H1 (cell line): ENCODE results near the gene MNAT1. TPM values are rescaled to one million over a fixed set of nuclear protein-coding genes. Genes with fewer than 3 reads are reported as not detected.

Experiments
- ATF3 ChIP-seq: IDR thresholded peaks from 2 replicates; pipeline ENCODE4 v1.6.1; 2011; ENCODE audit warnings: low read depth, mild to moderate bottlenecking, low read length; ENCODE audit not compliant: insufficient read depth
- EP300 ChIP-seq, 2 experiments: IDR thresholded peaks; 1 replicate in 1 of 2; 2 replicates in 1 of 2; pipeline ENCODE4 v1.6.1; 2011 to 2012; ENCODE audit warnings: low read depth in 2 of 2, low read length in 2 of 2, mild to moderate bottlenecking in 2 of 2, borderline replicate concordance in 1 of 2, inconsistent platforms in 1 of 2, moderate library complexity in 1 of 2
- HDAC2 ChIP-seq, 2 experiments: fragments of 300-600 bp in 1 of 2; sonication (generic) in 1 of 2; IDR thresholded peaks; 2 replicates each; pipeline ENCODE4 v1.6.1; 2011 to 2012; ENCODE audit warnings: low read depth in 2 of 2, low read length in 2 of 2, mild to moderate bottlenecking in 2 of 2, moderate library complexity in 2 of 2, borderline replicate concordance in 1 of 2, inconsistent platforms in 1 of 2
- polyA plus RNA-seq, 7 experiments: library from polyadenylated mRNA; depleted of rRNA in 3 of 7; stranded (reverse) in 5 of 7; unstranded in 2 of 7; fragments of >200 nt in 5 of 7; fragments of 200-250 nt in 2 of 7; gene quantifications; 1 replicate in 5 of 7; 2 replicates in 1 of 7; 4 replicates in 1 of 7; pipeline versions ENCODE4 v1.2.1 to v1.2.3, GENCODE V29; 2011 to 2013; ENCODE audit warnings: missing spikeins in 2 of 7, mixed read lengths in 2 of 7
- total RNA-seq: library from RNA; stranded (reverse); fragmentation: NEBNext Ultra II Directional; extraction: Animal tissue kit (Norgen Biotek cat#: 25700); gene quantifications from 2 replicates; pipeline ENCODE4 v1.2.1, GENCODE V29; 2021

MNAT1 gene
- total and polyA plus RNA-seq, 2 of the 8 experiments (the other 6 are each of a cell fraction or from before 2014, with no cell fraction given): 34.7 to 52.1 TPM

GRCh38 chr14:60771117-60771516 lies 36.6 kb downstream of the MNAT1 start (continued):
- TF ChIP-seq EP300 (IDR thresholded peaks at IDR 0.05; ENCODE audit: borderline replicate concordance in 1 of 2, low read depth in 2 of 2, low read length in 2 of 2) (no peak), ATF3 (no peak), HDAC2 (IDR thresholded peaks at IDR 0.05; ENCODE audit: borderline replicate concordance in 1 of 2, low read depth in 2 of 2, low read length in 2 of 2) (no peak)
- TF ChIP-seq, all 59 proteins: peak for 0
